Left ventricle myocardium inferior (tissue), 1 donor: Measurements from ENCODE around the gene P2RY6. TPM values are rescaled to one million over a fixed set of nuclear protein-coding genes. Genes with fewer than 3 reads are reported as not detected.

Experiments
- DNase-seq: peaks from one replicate; pipeline ENCODE4 v3.0.0-alpha.2; 2020
- H3K27ac ChIP-seq: fragments of 200-600 bp; replicated peaks from 2 replicates; pipeline ENCODE4 v1.8.0; 2021
- H3K27me3 ChIP-seq: fragments of 200-600 bp; 2 replicates; pipeline ENCODE4 v1.8.0; 2021; ENCODE audit warnings: low read depth
- H3K36me3 ChIP-seq: fragments of 200-600 bp; 2 replicates; pipeline ENCODE4 v1.8.0; 2021
- H3K4me1 ChIP-seq: fragments of 200-600 bp; 2 replicates; pipeline ENCODE4 v1.8.0; 2021
- H3K4me3 ChIP-seq: fragments of 200-600 bp; 2 replicates; pipeline ENCODE4 v1.8.0; 2021; ENCODE audit warnings: mild to moderate bottlenecking, moderate library complexity
- H3K9me3 ChIP-seq: fragments of 200-600 bp; replicated peaks from 2 replicates; pipeline ENCODE4 v1.8.0; 2021
- CTCF ChIP-seq: fragments of 200-600 bp; IDR thresholded peaks from 2 replicates; pipeline ENCODE4 v1.8.0; 2021; ENCODE audit warnings: antibody characterized with exemption, mild to moderate bottlenecking, borderline replicate concordance
- intact Hi-C: fragments of 100-400 bp; cut with micrococcal nuclease; formaldehyde crosslinking; loops from one replicate; pipeline ENCODE4 v1.11.0; 2022
- total RNA-seq: library from RNA; stranded (reverse); fragmentation: NEBNext Ultra II Directional; extraction: Animal tissue kit (Norgen Biotek cat#: 25700); gene quantifications from one replicate; pipeline ENCODE4 v1.2.1, GENCODE V29; 2021
- donor health status: DM: no; HTN: yes; CAD: no; lungs with severe emphysema.

Gene P2RY6
- total RNA-seq, 1 donor from 2014 or later, result 2.2 TPM

- no peaks in the 10 kb centered on the region for H3K9me3 ChIP-seq
- no peak overlapping the region for H3K4me3 ChIP-seq
- H3K27ac ChIP-seq, result no peak overlapping the region
- TF ChIP-seq CTCF, result no peak
- peaks cover 77% of the 10 kb centered on the region for H3K4me1 ChIP-seq
- no peaks in the 10 kb centered on the region for H3K27me3 ChIP-seq
- H3K36me3 ChIP-seq, result peaks cover 8% of the 10 kb centered on the region
- intact Hi-C loops, result no loop called here
- DNase-seq, result no peak
Measured at GRCh38 chr11:73234471-73235181, 37.5 kb upstream of the P2RY6 start.

DNA sequence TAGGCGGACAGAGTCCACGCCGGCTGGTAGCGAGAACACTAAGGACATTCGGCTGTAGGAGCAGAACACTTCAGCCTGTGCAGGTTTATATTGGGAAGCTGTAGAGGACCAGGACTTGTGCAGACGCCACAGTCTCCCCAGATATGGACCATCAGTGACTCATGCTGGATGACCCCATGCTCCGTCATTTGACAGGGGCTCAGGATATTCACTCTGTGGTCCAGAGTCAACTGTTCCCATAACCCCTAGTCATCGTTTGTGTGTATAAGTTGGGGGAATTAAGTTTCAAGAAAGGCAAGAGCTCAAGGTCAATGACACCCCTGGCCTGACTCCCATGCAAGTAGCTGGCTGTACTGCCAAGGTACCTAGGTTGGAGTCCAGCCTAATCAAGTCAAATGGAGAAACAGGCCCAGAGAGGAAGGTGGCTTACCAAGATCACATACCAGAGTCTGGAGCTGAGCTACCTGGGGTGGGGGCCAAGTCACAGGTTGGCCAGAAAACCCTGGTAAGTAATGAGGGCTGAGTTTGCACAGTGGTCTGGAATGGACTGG, 36.8 kb upstream of the P2RY6 start:
- DNase-seq, result no peak
- Histone ChIP-seq H3K36me3 (peaks cover 8% of the 10 kb centered on the region), H3K9me3 (no peaks in the 10 kb centered on the region), H3K4me3 (no peak overlapping the region), H3K27me3 (no peaks in the 10 kb centered on the region), H3K4me1 (peaks cover 77% of the 10 kb centered on the region), H3K27ac (peak overlapping the region; percentile 86)
- TF ChIP-seq CTCF, result no peak
- intact Hi-C loops, result no loop called here

GRCh38 chr11:73236205-73236765, 35.9 kb upstream of the P2RY6 start:
- Histone ChIP-seq H3K4me3 (no peak overlapping the region), H3K9me3 (no peaks in the 10 kb centered on the region), H3K4me1 (peaks cover 85% of the 10 kb centered on the region), H3K27me3 (no peaks in the 10 kb centered on the region), H3K27ac (peak overlapping the region; percentile 86), H3K36me3 (peaks cover 8% of the 10 kb centered on the region)
- no peak for TF ChIP-seq CTCF
- DNase-seq, result no peak
- intact Hi-C loops, result no loop called here

- Histone ChIP-seq H3K4me1 (peaks cover 90% of the 10 kb centered on the region), H3K36me3 (peaks cover 8% of the 10 kb centered on the region), H3K4me3 (no peak overlapping the region), H3K27ac (peak overlapping the region; percentile 86), H3K9me3 (no peaks in the 10 kb centered on the region), H3K27me3 (no peaks in the 10 kb centered on the region)
- peak; percentile 73 for TF ChIP-seq CTCF
- intact Hi-C loops, result no loop called here
- peak; percentile 51 for DNase-seq
Measured at GRCh38 chr11:73236854-73237253, 35.3 kb upstream of the P2RY6 start.

GRCh38 chr11:73237471-73238290, 34.5 kb upstream of the P2RY6 start:
- Histone ChIP-seq H3K4me3 (no peak overlapping the region), H3K4me1 (peaks cover 98% of the 10 kb centered on the region), H3K36me3 (peaks cover 8% of the 10 kb centered on the region), H3K9me3 (no peaks in the 10 kb centered on the region), H3K27ac (peak overlapping the region; percentile 86), H3K27me3 (no peaks in the 10 kb centered on the region)
- no peak for DNase-seq
- intact Hi-C loops, result no loop called here
- TF ChIP-seq CTCF, result no peak
